GM21526 (cell line): ENCODE results near the gene TNFRSF21.
"Not testable (repeated sequence)": the region's sequence is repeated elsewhere in the genome, so short reads cannot be mapped to it uniquely, and the experiment has no call there.

Experiments used
- ATAC-seq: cut with Tn5 transposase; IDR thresholded peaks from one replicate; pipeline ENCODE4 v1.9.1; 2021; ENCODE audit warnings: moderate library complexity; ENCODE audit not compliant: unreplicated experiment, low FRiP score

Gene TNFRSF21

DNA sequence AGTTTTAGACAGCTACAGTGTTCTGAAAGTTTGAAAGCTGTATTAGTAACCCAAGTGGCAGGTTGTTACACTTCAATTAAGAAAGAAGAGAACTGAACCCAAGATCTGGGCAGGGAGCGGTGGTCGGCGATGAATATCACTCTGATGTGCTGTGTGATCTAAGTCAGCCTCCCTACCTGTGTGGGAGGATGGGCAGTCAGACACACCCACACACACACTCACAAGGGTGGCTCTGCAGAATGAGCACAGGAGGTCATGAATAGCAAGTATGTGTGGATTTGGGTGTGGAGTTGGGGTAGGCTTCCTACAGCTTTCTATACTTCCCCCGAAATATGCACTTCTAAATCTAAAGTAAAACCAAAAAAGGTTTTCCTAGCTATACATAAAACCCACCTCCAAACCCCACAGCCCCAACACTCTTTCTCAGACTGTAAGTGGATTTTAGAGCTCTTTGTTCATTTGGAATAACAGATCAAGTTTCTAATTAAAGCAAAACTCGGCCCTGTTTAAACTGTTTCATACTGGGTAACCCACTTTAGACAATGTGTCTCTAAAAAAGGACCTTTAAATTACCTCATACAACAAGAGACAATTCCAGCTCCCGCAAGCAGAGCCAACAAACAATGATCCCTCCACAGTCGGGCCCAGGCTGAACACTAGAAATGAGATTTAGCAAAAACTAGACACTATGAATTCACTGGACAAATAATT, 19.4 kb downstream of the TNFRSF21 start:
- no peak for ATAC-seq

DNA sequence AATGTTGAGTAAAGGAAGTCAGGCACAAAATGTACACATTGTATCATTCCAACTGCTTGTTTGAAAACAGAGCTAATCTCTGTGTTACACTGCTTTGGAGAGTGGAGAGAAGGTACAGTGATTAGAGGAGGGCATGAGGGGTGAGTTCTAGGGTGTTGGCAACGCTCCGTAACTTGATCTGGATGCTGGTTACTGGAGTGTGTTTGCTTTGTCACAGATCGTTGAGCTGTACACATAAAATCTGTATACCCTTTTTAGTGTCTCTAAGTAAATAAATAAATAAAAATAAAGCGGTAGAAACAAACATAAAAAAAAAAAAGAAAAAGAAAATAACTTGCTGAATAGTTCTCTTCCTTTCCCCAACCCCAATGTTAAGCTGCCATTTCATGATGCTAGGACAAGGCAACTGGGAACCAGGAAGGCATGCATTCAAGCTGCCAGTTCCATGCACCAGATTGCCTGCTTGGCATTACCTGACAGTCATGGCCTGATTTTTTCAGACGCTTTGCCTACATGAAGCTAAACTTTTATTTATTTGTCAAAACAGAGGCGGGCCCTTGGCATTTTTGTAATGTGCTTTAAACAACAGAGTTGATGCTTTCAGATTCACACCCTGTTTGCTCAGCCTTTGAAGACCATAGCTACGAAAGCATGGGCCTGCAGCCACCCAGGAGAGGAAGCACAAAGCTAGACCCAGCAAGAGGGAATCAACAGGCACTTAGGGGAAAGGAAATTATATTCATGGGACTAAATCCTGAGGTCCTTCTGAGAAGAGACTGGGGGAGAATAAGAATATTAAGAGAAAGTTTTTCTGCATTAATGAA, 21.2 kb downstream of the TNFRSF21 start:
- no peak for ATAC-seq

DNA sequence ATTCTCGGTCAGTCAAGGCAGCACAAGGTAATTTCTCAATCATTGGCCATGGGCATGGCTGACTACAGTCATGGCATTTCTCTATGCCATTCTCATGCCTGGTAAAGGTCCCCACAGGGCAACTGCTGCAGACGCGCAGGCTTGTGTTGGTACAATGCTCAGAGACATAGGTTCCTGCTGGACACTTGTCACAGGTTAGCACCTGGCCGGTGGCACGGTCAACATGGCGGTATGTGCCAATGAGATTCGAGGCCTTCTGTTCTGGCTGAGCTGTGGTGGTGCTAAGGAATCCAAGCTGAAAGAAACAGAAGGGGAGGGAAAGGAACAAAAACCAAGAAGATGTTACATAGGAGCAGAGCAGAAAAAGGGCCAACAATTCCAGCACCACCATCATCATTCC, 23.4 kb downstream of the TNFRSF21 start:
- no peak for ATAC-seq

DNA sequence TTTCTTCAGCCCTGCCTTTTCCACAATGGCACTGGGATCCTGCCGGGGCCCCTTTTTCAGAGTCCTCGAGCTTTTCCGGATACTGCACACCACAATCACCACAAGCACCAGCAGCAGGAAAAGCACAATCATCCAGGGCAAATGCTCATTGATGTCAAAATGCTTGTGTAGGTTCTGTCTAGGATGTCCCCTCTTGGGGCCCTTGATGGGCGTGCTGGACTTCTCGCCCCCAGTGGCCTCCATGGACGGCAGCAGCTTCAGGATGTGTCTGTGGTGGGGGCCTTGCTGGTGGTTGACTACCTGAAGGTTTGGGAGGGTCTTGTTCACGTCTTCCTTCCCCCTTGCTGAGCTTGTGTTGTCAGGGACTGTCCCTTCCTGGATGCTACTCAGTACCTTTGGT, 25.7 kb downstream of the TNFRSF21 start:
- no peak for ATAC-seq

DNA sequence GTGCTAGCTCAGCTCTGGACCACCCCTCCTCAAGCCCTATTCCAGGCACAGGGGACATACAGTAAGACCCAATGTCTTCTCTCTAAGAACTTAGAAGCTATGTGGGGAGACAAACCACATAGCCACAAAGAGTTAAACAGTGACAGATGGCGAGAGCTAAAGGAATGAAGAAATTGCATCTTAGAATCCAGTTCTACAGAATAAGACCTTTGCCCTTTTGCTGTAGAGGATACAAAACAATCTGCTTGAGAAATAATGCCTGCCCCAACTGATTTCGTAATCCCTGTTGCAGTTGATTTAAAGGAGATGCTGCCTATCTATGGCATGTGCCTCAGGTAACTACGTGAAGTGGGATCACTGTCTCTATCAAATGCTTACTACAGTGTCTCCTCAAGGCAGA, 31.2 kb downstream of the TNFRSF21 start:
- ATAC-seq = no peak

DNA sequence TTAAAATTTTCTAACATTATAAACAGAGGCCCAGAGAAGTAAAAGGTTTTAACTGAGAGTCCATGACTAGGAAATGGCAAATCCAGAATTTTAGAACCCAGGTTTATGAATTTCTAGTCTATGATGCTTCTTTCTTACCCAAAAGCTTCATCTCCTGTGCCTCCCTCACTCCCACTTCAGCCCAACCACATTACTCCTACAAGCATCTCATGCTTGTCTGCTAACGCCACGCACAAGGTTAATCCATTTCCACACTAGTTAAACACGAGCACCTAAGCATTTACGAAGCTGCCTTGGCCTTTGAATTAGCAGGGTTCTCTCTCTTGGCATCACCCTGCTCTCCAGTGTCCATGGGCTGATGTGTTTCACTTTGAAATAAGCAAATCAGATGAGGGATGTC, 32.0 kb downstream of the TNFRSF21 start:
- no peak for ATAC-seq

DNA sequence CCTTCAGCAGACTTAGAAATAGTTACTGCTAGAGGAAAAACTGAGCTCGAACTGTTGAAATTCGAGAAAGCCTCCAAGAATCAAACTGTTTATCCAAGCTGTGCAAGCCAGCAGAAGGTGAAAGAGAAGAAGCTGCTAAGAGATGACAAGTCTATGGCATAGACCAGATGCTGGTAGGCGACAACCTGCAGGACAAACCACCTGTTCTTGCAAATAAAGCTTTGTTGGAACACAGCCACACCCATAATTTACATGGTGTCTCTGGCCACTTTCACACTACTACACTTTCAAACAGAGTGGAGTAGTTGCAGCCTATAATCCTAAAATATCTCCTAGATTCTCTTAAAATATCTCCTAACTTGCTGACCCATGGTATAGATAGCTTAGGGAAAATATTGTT, 33.3 kb downstream of the TNFRSF21 start:
- no peak for ATAC-seq

DNA sequence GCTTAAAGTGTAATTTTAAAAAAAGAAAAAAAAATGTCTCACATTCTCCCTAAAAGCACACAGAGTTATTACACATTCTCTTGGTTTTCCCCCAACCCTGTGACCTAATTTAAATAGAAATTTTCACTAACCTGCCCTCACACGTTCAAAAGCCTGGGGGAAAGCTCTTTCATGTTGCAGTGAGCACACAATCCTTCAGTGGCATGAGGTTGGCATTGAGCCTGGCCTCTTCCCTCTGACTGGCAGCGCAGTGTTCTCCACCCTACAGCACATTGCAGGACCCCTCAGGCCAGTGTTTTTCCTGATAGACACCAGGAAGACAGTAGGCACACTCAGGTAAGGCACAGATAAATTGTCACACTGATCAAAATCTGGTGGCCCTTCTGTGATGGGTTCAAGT, 34.1 kb downstream of the TNFRSF21 start:
- no peak for ATAC-seq

DNA sequence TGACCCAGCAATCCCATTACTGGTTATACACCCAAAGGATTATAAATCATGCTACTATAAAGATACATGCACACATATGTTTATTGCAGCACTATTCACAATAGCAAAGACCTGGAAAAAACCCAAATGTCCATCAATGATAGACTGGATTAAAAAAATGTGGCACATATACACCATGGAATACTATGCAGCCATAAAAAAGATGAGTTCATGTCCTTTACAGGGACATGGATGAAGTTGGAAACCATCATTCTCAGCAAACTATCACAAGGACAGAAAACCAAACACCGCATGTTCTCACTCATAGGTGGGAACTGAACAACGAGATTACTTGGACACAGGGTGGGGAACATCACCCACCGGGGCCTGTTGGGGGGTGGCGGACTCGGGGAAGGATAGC, 34.6 kb downstream of the TNFRSF21 start:
- not testable (repeated sequence) for ATAC-seq

DNA sequence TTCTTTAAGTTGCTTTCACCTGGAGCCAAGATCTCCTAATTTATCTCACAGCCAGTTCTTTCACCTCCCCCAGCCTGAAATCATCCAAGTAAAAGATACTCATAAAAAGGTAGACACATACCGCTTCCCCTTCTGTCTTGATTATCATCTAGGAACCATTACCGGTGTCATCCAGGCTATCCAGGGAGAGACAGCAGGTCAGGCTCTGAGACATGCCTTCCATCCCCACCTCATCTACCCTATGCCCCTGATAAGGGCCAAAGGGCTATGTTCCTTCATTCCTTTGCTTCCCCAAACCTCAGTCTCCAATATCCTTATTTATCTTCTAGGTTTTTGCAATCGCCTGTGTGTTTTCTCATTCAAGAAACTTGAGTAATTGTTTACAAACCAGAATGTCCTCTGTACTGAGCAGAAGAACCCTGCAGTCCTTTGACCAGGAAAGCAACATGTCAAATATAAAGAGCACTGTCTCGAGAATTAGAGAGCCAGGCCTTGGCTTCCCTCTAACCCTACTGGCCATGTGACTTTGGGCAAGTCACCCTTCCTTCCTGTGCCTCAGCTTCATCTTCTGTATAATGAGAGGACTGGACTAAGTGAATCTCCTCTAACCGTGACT, 41.0 kb downstream of the TNFRSF21 start:
- no peak for ATAC-seq

DNA sequence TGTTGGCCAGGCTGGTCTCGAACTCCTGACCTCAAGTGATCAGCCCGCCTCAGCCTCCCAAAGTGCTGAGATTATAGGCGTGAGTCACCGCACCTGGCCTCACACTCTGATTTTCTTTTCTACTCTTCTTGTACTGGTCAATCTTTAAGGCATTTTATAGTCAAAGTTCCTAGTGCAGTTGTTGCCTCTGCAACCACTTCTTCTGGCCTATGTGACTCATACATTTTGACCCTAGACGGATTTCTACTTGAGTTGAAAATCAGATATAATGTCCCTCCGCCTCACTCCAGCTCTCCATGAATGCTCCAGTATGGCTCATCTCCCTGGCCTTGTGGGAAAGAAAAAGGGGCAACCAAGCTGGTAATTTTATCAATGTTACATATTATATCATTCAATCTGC, 42.4 kb downstream of the TNFRSF21 start:
- ATAC-seq = no peak

DNA sequence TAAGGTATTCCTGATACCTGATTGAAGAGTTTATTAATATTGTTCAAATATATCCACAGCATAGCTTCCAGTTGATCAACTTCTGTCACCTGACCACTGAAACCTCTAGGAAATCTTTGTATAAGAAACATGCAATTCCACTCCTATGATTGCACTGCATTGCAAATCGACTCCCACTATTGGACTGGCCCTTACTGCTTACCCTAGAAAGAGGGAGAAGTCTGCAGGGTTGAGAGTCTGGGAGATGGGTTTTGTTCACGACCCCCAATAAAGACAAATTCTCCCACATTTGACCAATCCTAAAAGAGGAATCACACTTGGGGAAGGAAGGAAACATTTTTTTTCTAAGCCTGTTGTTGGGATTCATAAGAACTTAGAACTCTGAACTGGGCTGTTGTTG, 43.7 kb downstream of the TNFRSF21 start:
- no peak for ATAC-seq

DNA sequence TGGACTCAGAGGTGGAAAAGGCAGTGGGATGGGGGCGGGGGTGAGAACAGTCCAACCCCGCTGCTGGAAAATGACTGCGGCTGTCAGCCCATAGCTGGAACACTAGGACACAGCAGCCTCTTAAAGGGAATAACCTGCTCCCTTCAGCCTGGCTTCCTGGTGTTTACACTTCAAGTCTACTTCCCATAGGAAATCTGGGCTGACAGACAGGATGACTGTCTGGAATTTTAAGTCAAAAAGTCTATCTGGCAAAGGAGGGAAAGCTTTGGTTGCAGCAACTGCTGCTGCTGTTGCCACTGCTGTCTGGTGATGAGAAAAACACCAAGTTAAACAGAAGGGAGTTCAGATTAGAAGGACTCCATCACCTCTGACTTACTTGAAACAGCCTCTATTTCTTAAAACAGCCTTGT, 44.9 kb downstream of the TNFRSF21 start:
- no peak for ATAC-seq

DNA sequence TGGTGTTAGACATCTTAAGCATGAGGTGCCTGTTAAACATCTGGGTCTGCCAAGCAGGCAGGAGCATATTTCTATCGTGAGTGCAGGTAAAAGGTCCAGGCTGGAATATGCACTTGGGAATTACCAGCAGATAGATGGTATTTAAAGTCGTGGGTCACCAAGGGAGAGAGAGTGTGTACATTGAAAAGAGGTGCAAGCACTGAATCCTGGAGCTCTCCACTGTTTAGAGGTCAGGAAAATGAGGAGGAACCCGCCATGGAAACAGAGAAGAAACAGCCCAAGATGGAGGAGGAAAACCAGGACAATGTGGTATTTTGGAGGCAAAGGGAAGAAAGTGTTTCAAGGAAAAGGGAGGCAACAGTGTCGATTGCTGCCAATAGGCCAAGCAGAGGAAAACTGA, 46.4 kb downstream of the TNFRSF21 start:
- ATAC-seq = no peak

DNA sequence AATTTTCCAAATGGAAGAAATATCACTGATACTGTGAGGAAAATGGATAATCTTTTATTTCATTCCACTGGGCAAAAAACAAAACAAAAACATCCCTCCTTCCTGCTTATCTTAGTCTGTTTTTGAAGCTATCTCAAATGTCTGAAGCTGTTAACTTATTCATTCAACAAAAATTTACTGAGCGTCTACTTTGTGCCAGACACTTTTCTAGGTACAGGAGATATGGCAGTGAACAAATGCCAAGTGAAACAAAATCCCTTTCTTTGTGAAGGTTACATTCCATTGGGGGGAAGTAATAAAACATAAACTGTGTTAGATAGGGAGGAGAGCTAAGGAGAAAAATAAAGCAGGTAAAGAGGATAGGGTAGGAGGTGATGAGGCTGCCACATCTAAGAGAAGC, 47.5 kb downstream of the TNFRSF21 start:
- no peak for ATAC-seq

DNA sequence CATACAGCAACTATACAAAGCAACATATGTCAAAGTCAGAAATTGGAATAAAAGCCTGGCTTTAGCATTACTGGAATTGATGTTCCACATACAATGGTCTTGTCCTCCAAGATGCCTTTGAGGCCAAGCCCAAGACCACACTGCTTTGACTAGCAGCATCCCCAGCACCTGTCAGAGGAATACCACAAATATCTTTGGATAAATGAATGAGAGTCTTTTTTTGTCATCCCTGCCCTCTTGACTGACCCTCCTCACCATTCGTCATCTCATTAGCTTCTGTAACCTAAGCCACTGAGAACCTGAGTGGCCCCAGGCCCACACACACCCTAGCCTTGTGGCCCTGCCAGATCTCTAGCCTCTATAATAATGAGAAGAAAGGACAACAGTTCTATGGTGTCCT, 48.5 kb downstream of the TNFRSF21 start:
- ATAC-seq = no peak

DNA sequence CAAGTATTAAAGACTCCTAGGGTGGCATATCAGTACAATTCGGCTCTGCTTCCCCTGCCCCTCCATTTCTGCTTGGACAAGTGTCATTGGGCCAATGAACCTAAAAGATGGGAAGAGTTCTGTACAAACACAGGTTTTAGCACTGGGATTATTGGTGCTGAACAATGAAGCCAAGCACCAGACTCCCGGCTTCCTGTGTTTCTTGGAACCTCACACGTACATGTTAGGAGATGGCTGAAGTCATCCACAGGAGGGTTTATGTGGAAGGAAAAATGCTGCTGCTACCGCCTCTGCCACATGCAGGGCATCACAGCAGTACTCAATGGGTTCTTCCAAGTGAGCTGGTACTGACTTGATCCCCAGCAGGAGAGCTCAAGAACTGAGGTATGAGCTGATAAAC, 49.7 kb downstream of the TNFRSF21 start:
- ATAC-seq = no peak

DNA sequence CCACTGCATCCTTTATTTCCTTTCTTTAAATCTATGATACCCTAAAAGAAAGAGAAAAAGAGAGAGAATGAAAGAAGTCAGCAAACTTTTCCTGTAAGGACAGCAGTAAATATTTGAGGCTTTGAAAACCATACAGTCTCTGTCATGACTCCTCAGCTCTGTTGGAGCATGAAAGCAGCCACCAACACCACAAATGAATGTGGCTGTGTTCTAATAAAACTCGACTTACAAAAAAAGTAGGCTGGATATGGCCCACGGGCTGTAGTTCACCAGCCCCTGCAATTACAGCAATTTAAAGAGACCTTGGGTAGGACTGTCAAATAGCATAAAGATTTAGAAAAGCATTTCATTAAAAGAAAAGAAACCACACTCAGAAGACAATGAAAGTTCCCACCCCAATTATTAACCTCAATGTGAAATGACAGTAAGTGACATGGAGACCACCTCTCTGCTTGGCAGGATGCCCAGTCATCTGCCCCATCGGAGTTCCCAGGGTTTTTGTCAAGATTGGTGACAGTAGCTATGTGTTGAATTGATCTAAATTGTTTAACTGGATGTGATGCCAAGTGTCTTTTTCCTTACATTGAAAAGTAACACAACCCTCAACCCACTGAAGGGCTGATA, 50.9 kb downstream of the TNFRSF21 start:
- ATAC-seq = no peak

DNA sequence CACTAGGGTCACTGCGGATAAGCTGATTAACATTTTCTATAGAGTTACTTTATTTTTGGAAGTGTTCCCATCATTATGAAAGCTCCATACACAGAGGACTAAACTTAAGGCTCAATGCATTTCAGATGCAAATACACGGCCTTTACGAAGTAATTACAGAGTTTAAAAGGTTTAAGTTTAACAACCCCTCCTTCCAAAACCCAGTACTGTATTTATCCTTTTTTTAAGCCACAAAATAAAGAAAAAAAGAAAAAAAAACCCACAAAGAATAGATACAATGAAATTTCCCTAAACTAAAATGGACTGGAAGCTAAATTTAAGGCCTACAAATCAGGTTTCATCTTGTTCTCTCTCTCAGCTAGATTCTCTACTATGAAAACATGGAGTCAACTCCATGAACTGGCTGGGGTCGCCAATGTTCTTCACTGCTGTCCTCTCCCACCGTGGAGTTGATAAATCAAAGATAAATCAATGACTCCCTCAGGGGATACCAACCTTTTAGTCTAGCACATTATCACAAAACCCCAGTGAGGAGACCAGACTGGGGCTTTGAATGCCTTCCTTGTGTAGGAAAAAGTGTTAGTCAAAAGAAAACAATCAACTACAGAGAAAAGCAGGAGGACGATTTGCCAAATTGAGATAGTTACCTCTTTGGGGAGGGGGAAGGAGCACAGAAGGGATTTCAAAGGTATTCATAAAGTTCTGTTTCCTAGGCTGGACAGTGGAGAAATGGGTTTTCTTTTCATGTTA, 52.5 kb downstream of the TNFRSF21 start:
- no peak for ATAC-seq

DNA sequence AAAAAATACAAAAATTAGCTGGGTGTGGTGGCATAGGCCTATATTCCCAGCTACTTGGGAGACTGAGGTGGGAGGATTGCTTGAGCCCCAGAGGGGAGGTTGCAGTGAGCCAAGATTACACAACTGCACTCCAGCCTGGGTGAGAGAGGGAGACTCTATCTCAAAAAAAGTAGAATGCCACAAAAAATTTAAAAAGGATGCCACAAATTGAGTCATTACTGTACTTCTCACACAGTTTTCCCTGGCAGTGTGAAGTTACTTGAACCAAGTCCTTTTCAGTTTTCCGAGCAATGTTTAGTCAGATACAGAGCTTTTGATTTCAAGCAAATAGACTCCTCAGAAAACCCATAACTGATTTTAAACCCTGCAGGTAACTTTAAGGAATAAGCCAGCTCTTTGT, 53.3 kb downstream of the TNFRSF21 start:
- no peak for ATAC-seq

DNA sequence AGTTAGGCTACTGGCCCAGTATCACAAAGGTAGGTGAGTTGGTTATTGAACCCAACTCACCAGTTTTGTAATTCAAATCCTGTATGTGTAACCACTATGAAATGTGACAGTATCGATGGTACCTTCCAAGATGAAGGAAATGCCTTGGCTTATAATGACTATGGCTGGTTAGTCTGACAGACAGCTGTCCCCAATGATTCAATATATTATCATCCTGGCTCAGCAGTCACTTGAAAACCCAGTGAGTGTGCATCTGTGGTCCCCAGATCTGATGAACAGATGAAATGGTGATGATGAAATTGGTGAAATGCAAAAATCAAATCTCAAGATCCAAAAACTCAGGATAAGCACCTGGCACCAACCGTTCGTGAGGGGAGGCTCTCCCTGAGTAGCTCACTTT, 54.8 kb downstream of the TNFRSF21 start:
- no peak for ATAC-seq
